Frontal cortex (tissue), 4 donors: ENCODE results near the gene PIP4P1. TPM values are rescaled to one million over a fixed set of nuclear protein-coding genes. Genes with fewer than 3 reads are reported as not detected.

Experiments
- DNase-seq, 2 donors: peaks; one replicate each; pipeline ENCODE4 v3.0.0; 2012; ENCODE audit warnings: low spot score in 2 of 2
- FAIRE-seq: peaks from 2 replicates; lab custom pipeline; 2012; peaks lifted over from hg19 to GRCh38; lab: Jason Lieb, UNC
- total RNA-seq: library from RNA; depleted of rRNA; stranded (reverse); fragments of >200 nt; gene quantifications from one replicate; pipeline ENCODE4 v1.2.3, GENCODE V29; 2014
- donor health status: control.
- donor health status: control.
- donor health status: control.

PIP4P1 gene
- total RNA-seq, 1 donor from 2014 or later, result 33.8 TPM

- FAIRE-seq, result no peak
- DNase-seq, result no peak
Observed at GRCh38 chr14:20440882-20441281, 20.4 kb downstream of the PIP4P1 start.

DNA sequence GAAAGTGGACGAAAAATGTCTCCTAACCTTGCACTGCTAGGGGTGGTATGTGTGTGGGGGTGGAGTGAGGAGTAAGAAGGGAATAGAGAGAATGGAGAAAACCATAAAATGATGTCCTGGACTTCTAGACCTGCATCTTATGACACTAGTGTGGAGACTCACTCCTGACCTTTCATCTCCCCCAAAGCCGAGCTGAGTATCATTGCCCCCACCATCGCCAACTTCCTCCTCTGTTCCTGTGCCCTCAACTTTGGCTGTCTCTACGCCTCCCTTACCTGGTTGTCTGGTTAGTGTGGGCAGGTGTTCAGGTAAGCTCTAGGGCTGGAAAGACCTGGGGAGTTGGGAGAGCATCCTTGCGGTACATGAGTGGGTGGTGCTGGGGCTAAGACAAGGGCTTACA is 20.8 kb downstream of the PIP4P1 start:
- DNase-seq (no peak), FAIRE-seq (no peak)

DNA sequence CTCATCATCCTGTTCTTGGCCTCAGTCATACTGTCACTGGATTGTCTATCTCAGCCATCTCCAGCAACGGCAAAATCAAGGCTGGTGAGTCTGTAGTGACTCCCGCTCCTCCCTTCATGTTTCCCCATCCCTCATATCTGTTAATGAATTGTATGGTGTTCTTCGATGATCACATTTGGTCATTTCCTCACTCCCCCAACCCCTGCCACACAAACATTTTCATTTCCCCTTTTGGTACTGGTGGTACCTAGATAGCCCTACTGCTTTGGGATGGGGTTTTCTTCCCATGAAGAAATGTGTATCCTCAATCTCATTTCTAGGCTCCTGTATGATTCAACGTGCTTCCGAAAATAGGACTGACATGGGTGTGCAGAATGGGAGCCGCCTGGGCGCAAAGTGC is 22.6 kb downstream of the PIP4P1 start:
- DNase-seq (no peak), FAIRE-seq (no peak)

- no peak for FAIRE-seq
Observed at GRCh38 chr14:20436363-20436755, 24.9 kb downstream of the PIP4P1 start.

DNA sequence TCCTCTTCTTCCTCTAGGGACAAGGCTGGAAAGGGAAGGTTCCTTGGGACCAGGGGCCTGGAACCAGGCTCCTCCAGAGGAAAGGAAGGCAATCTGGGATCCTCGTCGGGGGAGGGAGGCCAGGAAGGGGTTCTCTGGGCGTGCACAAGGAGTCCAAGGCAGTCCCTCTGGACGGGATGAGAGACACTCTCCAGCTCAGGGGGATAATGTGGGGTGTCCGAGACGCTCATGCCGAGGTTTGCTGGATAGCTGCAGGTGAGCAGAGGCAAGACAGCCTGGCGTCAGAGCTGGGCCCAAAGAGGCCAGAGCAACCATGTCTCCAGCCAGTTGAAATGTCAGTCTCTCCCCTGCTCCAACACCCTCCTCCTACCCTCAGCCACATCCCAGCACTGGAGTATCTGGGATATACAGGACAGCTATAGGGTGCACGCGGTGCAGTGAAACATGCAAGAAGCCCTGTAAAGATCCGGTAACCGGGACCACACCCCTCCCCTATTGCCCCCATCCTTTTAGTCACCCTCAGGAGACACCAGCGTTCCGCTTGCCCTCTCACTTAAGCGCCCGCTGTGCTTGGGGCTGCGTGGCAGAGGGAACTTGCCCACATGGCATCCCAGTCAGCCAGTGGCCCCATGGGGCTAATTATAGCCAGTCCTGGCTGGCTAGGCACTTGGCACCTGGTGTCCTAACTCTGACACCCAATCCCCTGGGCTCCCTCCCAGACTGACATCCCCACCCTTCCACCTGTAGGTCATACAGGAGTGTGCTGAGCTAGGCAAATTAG is 25.5 kb downstream of the PIP4P1 start, which contains the start of gene KLHL33:
KLHL33 (minus strand) TSS at position 585 of the 781 bp plus-strand sequence; CDS start at position 230, 355 bp downstream.
- no peak for FAIRE-seq
- no peak for DNase-seq

More at GRCh38 chr14:20436363-20436755, 24.9 kb downstream of the PIP4P1 start:
- no peak for DNase-seq

- FAIRE-seq, result no peak
- DNase-seq, result peak; percentile 71 to 73
Observed at GRCh38 chr14:20434701-20435581, 26.3 kb downstream of the PIP4P1 start.

GRCh38 chr14:20429801-20430669 is 31.2 kb downstream of the PIP4P1 start:
- no peak for DNase-seq
- no peak for FAIRE-seq

- FAIRE-seq (no peak), DNase-seq (no peak)
Observed at GRCh38 chr14:20428802-20429201, 32.4 kb downstream of the PIP4P1 start.

- DNase-seq (no peak), FAIRE-seq (no peak)
Observed at GRCh38 chr14:20428010-20428365, 33.2 kb downstream of the PIP4P1 start.

DNA sequence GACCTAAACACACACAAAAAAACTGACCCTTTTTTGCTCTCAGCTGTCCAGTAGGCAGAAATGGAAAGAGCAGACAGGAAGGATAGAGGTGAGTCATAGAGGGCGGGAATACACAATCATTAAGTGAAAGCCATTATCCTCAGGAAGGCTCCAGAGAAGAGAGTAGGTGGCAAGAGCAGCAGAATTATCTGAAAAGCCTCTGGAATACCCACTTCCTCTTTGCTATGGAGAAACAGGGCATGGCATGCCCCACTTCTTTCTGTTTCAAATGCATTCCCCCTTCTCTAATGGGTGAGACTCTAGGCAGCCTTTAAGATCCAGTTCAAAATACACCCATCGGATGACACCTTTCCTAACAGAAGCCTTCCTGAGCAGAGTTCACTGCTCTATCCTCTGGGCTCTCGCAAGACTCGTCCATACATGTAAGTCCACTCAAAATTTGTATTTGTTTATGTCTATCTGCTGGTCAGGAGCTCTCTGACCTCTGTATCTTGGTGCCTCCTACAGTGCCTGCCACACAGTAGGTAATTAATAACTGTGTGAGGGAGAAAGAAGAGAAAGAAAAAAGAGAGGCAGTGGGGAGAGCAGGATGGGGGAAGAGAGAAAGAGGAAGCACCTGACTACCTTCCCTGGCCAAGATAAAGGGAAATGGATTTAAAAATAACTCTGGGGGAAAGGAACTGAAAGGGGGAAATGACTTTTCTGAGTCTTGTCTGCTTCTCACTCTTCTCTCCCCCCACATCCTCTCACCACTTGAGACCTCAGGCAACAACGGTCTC is 33.8 kb downstream of the PIP4P1 start:
- FAIRE-seq, result no peak
- DNase-seq, result no peak

- DNase-seq, result no peak
Observed at GRCh38 chr14:20424851-20425250, 36.4 kb downstream of the PIP4P1 start.

DNA sequence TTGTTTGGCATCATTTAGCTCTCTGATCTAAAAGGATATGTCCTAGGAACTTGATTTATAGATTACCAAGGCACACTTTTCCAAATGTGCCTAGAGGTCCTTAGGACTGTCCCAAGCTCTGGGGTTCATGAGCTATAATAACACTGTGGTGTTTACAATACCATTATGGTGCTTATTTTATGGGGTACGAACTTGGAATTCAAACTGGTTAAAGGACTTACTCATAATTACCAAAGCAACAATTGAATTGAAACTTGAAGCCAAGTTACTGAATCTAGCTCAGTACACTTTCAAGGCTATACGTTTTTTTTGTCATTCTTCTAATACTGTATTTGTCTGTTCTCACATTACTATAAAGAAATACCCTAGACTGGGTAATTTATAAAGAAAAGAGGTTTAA is 38.3 kb downstream of the PIP4P1 start:
- FAIRE-seq (no peak), DNase-seq (no peak)

More at GRCh38 chr14:20424851-20425250, 36.4 kb downstream of the PIP4P1 start:
- FAIRE-seq, result no peak

GRCh38 chr14:20421267-20421666 is 40.0 kb downstream of the PIP4P1 start:
- no peak for FAIRE-seq
- no peak for DNase-seq

- DNase-seq, result no peak
- no peak for FAIRE-seq
Observed at GRCh38 chr14:20419419-20419818, 41.8 kb downstream of the PIP4P1 start.

DNA sequence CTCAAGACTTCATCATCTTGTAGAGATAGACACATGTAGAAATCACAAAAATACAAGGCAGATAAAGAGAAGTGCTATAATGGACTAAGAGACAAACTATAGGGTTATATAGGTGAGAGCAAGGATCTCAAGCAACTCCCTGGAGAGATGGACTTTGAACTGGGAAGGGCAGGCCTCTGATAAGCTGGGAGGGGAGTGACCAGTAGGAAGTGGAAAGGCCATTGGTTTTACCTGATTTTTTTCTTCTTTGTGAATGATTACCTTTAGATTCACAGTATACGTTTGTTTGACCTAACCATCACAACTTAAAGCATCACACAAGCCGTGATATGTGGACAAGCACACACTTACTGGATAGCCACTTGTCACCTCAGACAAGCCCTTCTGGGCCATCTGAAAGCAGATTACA is 42.7 kb downstream of the PIP4P1 start:
- DNase-seq, result no peak
- no peak for FAIRE-seq

DNA sequence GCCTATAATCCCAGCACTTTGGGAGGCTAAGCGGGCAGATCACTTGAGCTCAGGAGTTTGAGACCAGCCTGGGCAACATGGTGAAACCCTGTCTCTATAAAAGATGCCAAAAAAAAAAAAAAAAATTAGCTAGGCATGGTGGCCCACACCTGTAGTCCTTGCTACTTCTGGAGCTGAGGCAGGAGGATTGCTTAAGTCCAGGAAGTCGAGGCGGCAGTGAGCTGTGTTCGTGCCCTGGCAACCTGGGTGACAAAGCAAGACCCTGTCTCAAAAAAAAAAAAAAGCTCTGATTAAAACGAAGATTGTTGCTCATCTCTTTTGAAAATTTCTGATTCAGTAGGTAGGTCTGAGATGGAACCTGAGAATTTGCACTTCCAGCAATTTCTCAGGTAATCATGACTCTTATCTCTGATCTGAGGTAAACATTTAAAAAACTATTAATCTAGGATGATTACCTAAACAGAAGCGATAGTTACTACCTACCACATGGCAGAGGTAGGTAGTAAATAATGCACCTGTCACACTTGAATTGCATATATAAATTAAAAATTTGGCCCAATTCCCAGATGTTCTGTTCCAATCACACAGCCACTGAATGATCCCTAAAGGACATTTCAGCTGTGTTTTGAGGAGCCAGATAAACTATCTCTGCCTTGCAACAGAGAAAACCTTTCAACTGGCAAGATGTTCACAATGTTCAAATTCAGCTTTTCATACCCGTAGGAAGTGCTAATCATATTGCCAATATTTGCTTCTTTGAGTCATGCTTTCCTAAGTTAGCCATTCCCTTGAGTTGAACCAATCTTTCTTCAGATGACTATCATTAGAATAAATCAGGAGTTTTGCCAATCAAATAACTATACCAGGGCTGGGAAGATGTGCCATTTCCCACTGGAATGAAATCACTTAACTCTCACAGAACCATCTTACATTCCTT is 43.7 kb downstream of the PIP4P1 start:
- FAIRE-seq, result no peak
- no peak for DNase-seq

GRCh38 chr14:20416223-20416622 is 45.0 kb downstream of the PIP4P1 start:
- FAIRE-seq (no peak), DNase-seq (no peak)

- FAIRE-seq (no peak), DNase-seq (no peak)
Observed at GRCh38 chr14:20415782-20416206, 45.4 kb downstream of the PIP4P1 start.
